H9 (cell line): Measurements from ENCODE around the gene MEGF10. TPM values are rescaled to one million over a fixed set of nuclear protein-coding genes. Genes with fewer than 3 reads are reported as not detected.

ENCODE experiments used
- DNase-seq: peaks from one replicate; pipeline ENCODE4 v3.0.0-alpha.2; 2017
- H2AFZ ChIP-seq: one replicate; pipeline ENCODE4 v1.6.1; 2013; ENCODE audit warnings: mild to moderate bottlenecking, low read length, control low read depth, moderate library complexity
- H2AK5ac ChIP-seq: 2 replicates; pipeline ENCODE4 v1.6.1; 2013; ENCODE audit warnings: low read length, control low read depth, mixed read lengths; ENCODE audit not compliant: insufficient read length
- H2BK120ac ChIP-seq: one replicate; pipeline ENCODE4 v1.6.1; 2013; ENCODE audit warnings: low read depth, mild to moderate bottlenecking, low read length, control low read depth, inconsistent platforms; ENCODE audit not compliant: poor library complexity, severe bottlenecking
- H2BK12ac ChIP-seq: 2 replicates; pipeline ENCODE4 v1.6.1; 2013; ENCODE audit warnings: low read length, control low read depth, mixed read lengths, low read depth; ENCODE audit not compliant: insufficient read length
- H2BK15ac ChIP-seq: 2 replicates; pipeline ENCODE4 v1.6.1; 2013; ENCODE audit warnings: low read depth, low read length, control low read depth
- H2BK20ac ChIP-seq: one replicate; pipeline ENCODE4 v1.6.1; 2013; ENCODE audit warnings: low read depth, mild to moderate bottlenecking, low read length, control low read depth, inconsistent platforms; ENCODE audit not compliant: poor library complexity, severe bottlenecking
- H2BK5ac ChIP-seq: 2 replicates; pipeline ENCODE4 v1.6.1; 2013; ENCODE audit warnings: low read length, control low read depth, mixed read lengths; ENCODE audit not compliant: insufficient read length
- H3K14ac ChIP-seq: 2 replicates; pipeline ENCODE4 v1.6.1; 2013; ENCODE audit warnings: low read length, control low read depth; ENCODE audit not compliant: insufficient read depth
- H3K18ac ChIP-seq: 2 replicates; pipeline ENCODE4 v1.6.1; 2013; ENCODE audit warnings: low read depth, mild to moderate bottlenecking, mixed read lengths, low read length, control low read depth; ENCODE audit not compliant: insufficient read length
- H3K23ac ChIP-seq: 2 replicates; pipeline ENCODE4 v1.6.1; 2013; ENCODE audit warnings: low read length, control low read depth, mixed read lengths, low read depth; ENCODE audit not compliant: insufficient read length
- H3K23me2 ChIP-seq: 2 replicates; pipeline ENCODE4 v1.6.1; 2013; ENCODE audit warnings: low read depth, mild to moderate bottlenecking, mixed read lengths, low read length, control low read depth; ENCODE audit not compliant: insufficient read length, poor library complexity, severe bottlenecking
- H3K27ac ChIP-seq: 2 replicates; pipeline ENCODE4 v1.5.1; 2013; ENCODE audit warnings: low read length, control low read depth, mixed read lengths, low read depth; ENCODE audit not compliant: insufficient read length
- H3K27me3 ChIP-seq: 2 replicates; pipeline ENCODE4 v1.6.1; 2013; ENCODE audit warnings: low read length, control low read depth, inconsistent platforms; ENCODE audit not compliant: insufficient read depth
- H3K4ac ChIP-seq: 2 replicates; pipeline ENCODE4 v1.6.1; 2013; ENCODE audit warnings: low read depth, mild to moderate bottlenecking, control low read depth, inconsistent platforms, low read length, moderate library complexity
- H3K4me1 ChIP-seq: 2 replicates; pipeline ENCODE4 v1.6.1; 2013; ENCODE audit warnings: low read length, control low read depth, inconsistent platforms; ENCODE audit not compliant: insufficient read depth
- H3K4me2 ChIP-seq: 2 replicates; pipeline ENCODE4 v1.6.1; 2013; ENCODE audit warnings: low read length, control low read depth, mixed read lengths; ENCODE audit not compliant: insufficient read length, insufficient read depth
- H3K56ac ChIP-seq: 2 replicates; pipeline ENCODE4 v1.6.1; 2013; ENCODE audit warnings: low read depth, mild to moderate bottlenecking, mixed read lengths, low read length, control low read depth; ENCODE audit not compliant: insufficient read length
- H3K79me1 ChIP-seq: 2 replicates; pipeline ENCODE4 v1.6.1; 2013; ENCODE audit warnings: low read depth, mild to moderate bottlenecking, moderate library complexity, low read length, control low read depth, inconsistent platforms; ENCODE audit not compliant: insufficient read depth, poor library complexity, severe bottlenecking
- H3K79me2 ChIP-seq: 2 replicates; pipeline ENCODE4 v1.6.1; 2013; ENCODE audit warnings: low read length, control low read depth, inconsistent platforms; ENCODE audit not compliant: insufficient read depth
- H3K9ac ChIP-seq: 2 replicates; pipeline ENCODE4 v1.6.1; 2013; ENCODE audit warnings: low read length, control low read depth, mixed read lengths; ENCODE audit not compliant: insufficient read length; ENCODE audit errors: extremely low read depth
- H3K9me3 ChIP-seq: one replicate; pipeline ENCODE4 v1.6.1; 2013; ENCODE audit warnings: low read depth, low read length, inconsistent platforms; ENCODE audit not compliant: control insufficient read depth
- H3T11ph ChIP-seq: one replicate; pipeline ENCODE4 v1.6.1; 2013; ENCODE audit warnings: mild to moderate bottlenecking, low read length, control low read depth, inconsistent platforms
- H4K20me1 ChIP-seq: one replicate; pipeline ENCODE4 v1.6.1; 2013; ENCODE audit not compliant: control insufficient read depth, insufficient read length, insufficient read depth
- H4K5ac ChIP-seq: 2 replicates; pipeline ENCODE4 v1.6.1; 2013; ENCODE audit warnings: low read depth, mild to moderate bottlenecking, mixed read lengths, low read length, control low read depth; ENCODE audit not compliant: insufficient read length
- H4K8ac ChIP-seq: replicated peaks from 2 replicates; pipeline ENCODE4 v1.6.1; 2013; ENCODE audit warnings: low read length, control low read depth, mixed read lengths, low read depth; ENCODE audit not compliant: insufficient read length
- H4K91ac ChIP-seq: 2 replicates; pipeline ENCODE4 v1.6.1; 2013; ENCODE audit warnings: low read depth, mild to moderate bottlenecking, moderate library complexity, mixed read lengths, low read length, control low read depth; ENCODE audit not compliant: insufficient read length
- H3K27ac Mint-ChIP-seq, 3 experiments: 2 replicates in 2 of 3; 3 replicates in 1 of 3; pipeline ENCODE4 v1.8.0; 2020 to 2021; ENCODE audit warnings: mixed read lengths in 3 of 3, mild to moderate bottlenecking in 1 of 3, moderate library complexity in 1 of 3
- H3K27me3 Mint-ChIP-seq: 2 replicates; pipeline ENCODE4 v1.8.0; 2021; ENCODE audit warnings: low read depth, mild to moderate bottlenecking, moderate library complexity, mixed read lengths
- H3K36me3 Mint-ChIP-seq, 3 experiments: 2 replicates in 2 of 3; 3 replicates in 1 of 3; pipeline ENCODE4 v1.8.0; 2020 to 2021; ENCODE audit warnings: low read depth in 3 of 3, mixed read lengths in 3 of 3; ENCODE audit not compliant: insufficient read depth in 1 of 3
- H3K4me1 Mint-ChIP-seq, 2 experiments: 2 replicates each; pipeline ENCODE4 v1.8.0; 2020; ENCODE audit warnings: mixed read lengths in 2 of 2
- H3K4me3 Mint-ChIP-seq, 2 experiments: 2 replicates in 1 of 2; 3 replicates in 1 of 2; pipeline ENCODE4 v1.8.0; 2020 to 2021; ENCODE audit warnings: mild to moderate bottlenecking in 2 of 2, mixed read lengths in 2 of 2, moderate library complexity in 1 of 2
- H3K9me3 Mint-ChIP-seq, 2 experiments: 2 replicates in 1 of 2; 3 replicates in 1 of 2; pipeline ENCODE4 v1.8.0; 2020; ENCODE audit warnings: mild to moderate bottlenecking in 2 of 2, mixed read lengths in 2 of 2, moderate library complexity in 1 of 2
- WGBS: extraction: QIAGEN DNeasy Blood & Tissue Kit; methylation state at CpG from one replicate; pipeline ENCODE4 v1.1.7; 2013; ENCODE audit warnings: missing lambda C conversion rate, low lambda C conversion rate, mixed read lengths; ENCODE audit not compliant: insufficient read length; ENCODE audit errors: extremely low coverage; 5-methylcytosine and 5-hydroxymethylcytosine counted together
- total RNA-seq: library from RNA; stranded (reverse); gene quantifications from 2 replicates; pipeline ENCODE4 v1.2.1, GENCODE V29; 2021
- TF ChIP-seq, protein P1 (sequence below): fragments of 200-600 bp; sonication (generic); conservative IDR thresholded peaks from 3 replicates; pipeline ENCODE4 v1.8.0; 2021; ENCODE audit warnings: antibody characterized with exemption, mild to moderate bottlenecking

The MEGF10 gene
- total RNA-seq, 1 experiment from 2014 or later: 36.5 TPM

DNA sequence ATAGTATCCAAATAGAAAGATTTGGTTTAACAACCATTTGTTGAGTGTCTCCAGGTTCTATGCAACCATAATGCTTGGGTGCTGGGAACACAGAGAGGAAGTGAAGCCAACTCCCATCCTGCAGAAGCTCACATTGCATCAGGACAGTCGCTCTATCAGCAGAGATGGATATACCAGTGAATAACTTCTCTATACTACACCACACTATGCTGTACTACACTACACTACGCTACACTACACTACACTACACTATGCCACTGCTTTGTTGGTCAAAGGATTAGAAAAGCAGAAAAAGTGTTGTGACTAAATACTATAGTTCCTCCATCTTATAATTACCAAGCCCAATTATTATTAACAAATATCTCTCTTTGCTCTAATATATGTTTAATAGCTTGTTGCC is 137.7 kb downstream of the MEGF10 start:
- Mint-ChIP-seq H3K27me3 (no peaks in the 10 kb centered on the region), H3K4me3 (no peak overlapping the region), H3K9me3 (no peaks in the 10 kb centered on the region), H3K27ac (no peak overlapping the region; a peak in 1 of 7 replicates), H3K4me1 (peaks cover 0 to 8% of the 10 kb centered on the region in 2 experiments; a peak in 1 of 4 replicates), H3K36me3 (peaks cover 5 to 25% (median 20%) of the 10 kb centered on the region in 3 experiments; a peak in 6 of 7 replicates)
- no peaks in the 10 kb centered on the region for H3K4me1 ChIP-seq
- H4K8ac ChIP-seq: no peak overlapping the region
- no peak overlapping the region for H3K23ac ChIP-seq
- WGBS: no CpG with 5 or more reads among the region's 2 CpGs
- H3K27me3 ChIP-seq: no peaks in the 10 kb centered on the region
- TF ChIP-seq, protein P1, sequence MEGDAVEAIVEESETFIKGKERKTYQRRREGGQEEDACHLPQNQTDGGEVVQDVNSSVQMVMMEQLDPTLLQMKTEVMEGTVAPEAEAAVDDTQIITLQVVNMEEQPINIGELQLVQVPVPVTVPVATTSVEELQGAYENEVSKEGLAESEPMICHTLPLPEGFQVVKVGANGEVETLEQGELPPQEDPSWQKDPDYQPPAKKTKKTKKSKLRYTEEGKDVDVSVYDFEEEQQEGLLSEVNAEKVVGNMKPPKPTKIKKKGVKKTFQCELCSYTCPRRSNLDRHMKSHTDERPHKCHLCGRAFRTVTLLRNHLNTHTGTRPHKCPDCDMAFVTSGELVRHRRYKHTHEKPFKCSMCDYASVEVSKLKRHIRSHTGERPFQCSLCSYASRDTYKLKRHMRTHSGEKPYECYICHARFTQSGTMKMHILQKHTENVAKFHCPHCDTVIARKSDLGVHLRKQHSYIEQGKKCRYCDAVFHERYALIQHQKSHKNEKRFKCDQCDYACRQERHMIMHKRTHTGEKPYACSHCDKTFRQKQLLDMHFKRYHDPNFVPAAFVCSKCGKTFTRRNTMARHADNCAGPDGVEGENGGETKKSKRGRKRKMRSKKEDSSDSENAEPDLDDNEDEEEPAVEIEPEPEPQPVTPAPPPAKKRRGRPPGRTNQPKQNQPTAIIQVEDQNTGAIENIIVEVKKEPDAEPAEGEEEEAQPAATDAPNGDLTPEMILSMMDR: no peak
- no peak overlapping the region for H2BK15ac ChIP-seq
- no peak for DNase-seq
- no peak overlapping the region for H2BK20ac ChIP-seq
- no peak overlapping the region for H3K14ac ChIP-seq
- no peak overlapping the region for H2AFZ ChIP-seq
- no peak overlapping the region for H4K5ac ChIP-seq
- no peaks in the 10 kb centered on the region for H4K20me1 ChIP-seq
- no peak overlapping the region for H4K91ac ChIP-seq
- no peaks in the 10 kb centered on the region for H3K79me2 ChIP-seq
- H3K4me2 ChIP-seq: no peak overlapping the region
- no peaks in the 10 kb centered on the region for H3K23me2 ChIP-seq
- no peak overlapping the region for H3K18ac ChIP-seq
- H2AK5ac ChIP-seq: no peak overlapping the region
- H2BK120ac ChIP-seq: no peak overlapping the region
- no peak overlapping the region for H3K56ac ChIP-seq
- H3K27ac ChIP-seq: no peak overlapping the region
- H2BK12ac ChIP-seq: no peak overlapping the region
- H2BK5ac ChIP-seq: no peak overlapping the region
- H3K4ac ChIP-seq: no peak overlapping the region
- H3K79me1 ChIP-seq: no peaks in the 10 kb centered on the region
- H3T11ph ChIP-seq: no peak overlapping the region
- H3K9me3 ChIP-seq: no peaks in the 10 kb centered on the region
- no peak overlapping the region for H3K9ac ChIP-seq
